Stimulated activated memory B cell treated with anti-CD40 and anti-IgM and Interleukin-4, amounts not matched to agents 10 μg/mL and 1 μg/mL and 100 μg/mL, for 72 hours (primary cell): ENCODE results near the gene CDH4.

Experiments
- ATAC-seq: fragments of 150-1000 bp; cut with Tn5 transposase; 2 replicates; pipeline ENCODE4 v1.10.0; 2021
- H3K27ac Mint-ChIP-seq: one replicate; pipeline ENCODE4 v1.8.0; 2022; ENCODE audit warnings: mild to moderate bottlenecking, mixed read lengths
- H3K27me3 Mint-ChIP-seq: one replicate; pipeline ENCODE4 v1.8.0; 2022; ENCODE audit warnings: mixed read lengths
- H3K36me3 Mint-ChIP-seq: one replicate; pipeline ENCODE4 v1.8.0; 2022; ENCODE audit warnings: mixed read lengths
- H3K4me1 Mint-ChIP-seq: one replicate; pipeline ENCODE4 v1.8.0; 2022; ENCODE audit warnings: mixed read lengths
- H3K4me3 Mint-ChIP-seq: one replicate; pipeline ENCODE4 v1.8.0; 2022; ENCODE audit warnings: mild to moderate bottlenecking, moderate library complexity, mixed read lengths
- H3K9me3 Mint-ChIP-seq: one replicate; pipeline ENCODE4 v1.8.0; 2022; ENCODE audit warnings: mixed read lengths

The CDH4 gene

GRCh38 chr20:61437280-61438206, 185.5 kb downstream of the CDH4 start:
- Mint-ChIP-seq H3K36me3 (no peaks in the 10 kb centered on the region), H3K9me3 (no peaks in the 10 kb centered on the region), H3K4me1 (no peaks in the 10 kb centered on the region), H3K27me3 (no peaks in the 10 kb centered on the region), H3K4me3 (no peak overlapping the region), H3K27ac (no peak overlapping the region)
- no peak for ATAC-seq

- no peak for ATAC-seq
- Mint-ChIP-seq H3K36me3 (no peaks in the 10 kb centered on the region), H3K9me3 (no peaks in the 10 kb centered on the region), H3K4me3 (no peak overlapping the region), H3K4me1 (no peaks in the 10 kb centered on the region), H3K27ac (no peak overlapping the region), H3K27me3 (no peaks in the 10 kb centered on the region)
These were observed 186.2 kb downstream of the CDH4 start for GRCh38 chr20:61438285-61438684.

GRCh38 chr20:61439251-61439650, 187.2 kb downstream of the CDH4 start:
- H3K4me3 Mint-ChIP-seq, result no peak overlapping the region
- no peak for ATAC-seq
- no peak overlapping the region for H3K27ac Mint-ChIP-seq
- H3K36me3 Mint-ChIP-seq, result no peaks in the 10 kb centered on the region
- no peaks in the 10 kb centered on the region for H3K4me1 Mint-ChIP-seq
- H3K27me3 Mint-ChIP-seq, result no peaks in the 10 kb centered on the region
- no peaks in the 10 kb centered on the region for H3K9me3 Mint-ChIP-seq

GRCh38 chr20:61440548-61441055, 188.5 kb downstream of the CDH4 start:
- Mint-ChIP-seq H3K9me3 (no peaks in the 10 kb centered on the region), H3K27me3 (no peaks in the 10 kb centered on the region), H3K36me3 (no peaks in the 10 kb centered on the region), H3K4me3 (no peak overlapping the region), H3K27ac (no peak overlapping the region), H3K4me1 (no peaks in the 10 kb centered on the region)
- no peak for ATAC-seq

GRCh38 chr20:61441537-61441936, 189.5 kb downstream of the CDH4 start:
- H3K4me3 Mint-ChIP-seq, result no peak overlapping the region
- H3K36me3 Mint-ChIP-seq, result no peaks in the 10 kb centered on the region
- no peaks in the 10 kb centered on the region for H3K27me3 Mint-ChIP-seq
- peak; percentile 27 for ATAC-seq
- H3K4me1 Mint-ChIP-seq, result no peaks in the 10 kb centered on the region
- H3K9me3 Mint-ChIP-seq, result no peaks in the 10 kb centered on the region
- H3K27ac Mint-ChIP-seq, result no peak overlapping the region

- H3K9me3 Mint-ChIP-seq, result no peaks in the 10 kb centered on the region
- no peaks in the 10 kb centered on the region for H3K4me1 Mint-ChIP-seq
- H3K4me3 Mint-ChIP-seq, result no peak overlapping the region
- H3K27me3 Mint-ChIP-seq, result no peaks in the 10 kb centered on the region
- no peak overlapping the region for H3K27ac Mint-ChIP-seq
- no peak for ATAC-seq
- H3K36me3 Mint-ChIP-seq, result no peaks in the 10 kb centered on the region
These were observed 190.1 kb downstream of the CDH4 start for GRCh38 chr20:61442075-61442670.

GRCh38 chr20:61442718-61443117, 190.7 kb downstream of the CDH4 start:
- Mint-ChIP-seq H3K4me3 (no peak overlapping the region), H3K4me1 (no peaks in the 10 kb centered on the region), H3K27ac (no peak overlapping the region), H3K36me3 (no peaks in the 10 kb centered on the region), H3K9me3 (no peaks in the 10 kb centered on the region), H3K27me3 (no peaks in the 10 kb centered on the region)
- no peak for ATAC-seq

- Mint-ChIP-seq H3K36me3 (no peaks in the 10 kb centered on the region), H3K4me1 (no peaks in the 10 kb centered on the region), H3K9me3 (no peaks in the 10 kb centered on the region)
These were observed 191.5 kb downstream of the CDH4 start for GRCh38 chr20:61443443-61444126.

GRCh38 chr20:61444637-61445036, 192.6 kb downstream of the CDH4 start:
- Mint-ChIP-seq H3K27ac (no peak overlapping the region), H3K27me3 (no peaks in the 10 kb centered on the region), H3K4me1 (no peaks in the 10 kb centered on the region), H3K36me3 (no peaks in the 10 kb centered on the region), H3K4me3 (no peak overlapping the region), H3K9me3 (no peaks in the 10 kb centered on the region)
- ATAC-seq, result no peak

More at GRCh38 chr20:61443443-61444126, 191.5 kb downstream of the CDH4 start:
- Mint-ChIP-seq H3K27me3 (no peaks in the 10 kb centered on the region), H3K4me3 (no peak overlapping the region), H3K27ac (no peak overlapping the region)
- ATAC-seq, result no peak

- Mint-ChIP-seq H3K4me1 (no peaks in the 10 kb centered on the region), H3K27me3 (no peaks in the 10 kb centered on the region), H3K9me3 (no peaks in the 10 kb centered on the region), H3K4me3 (no peak overlapping the region), H3K36me3 (no peaks in the 10 kb centered on the region), H3K27ac (no peak overlapping the region)
- ATAC-seq, result no peak
These were observed 193.1 kb downstream of the CDH4 start for GRCh38 chr20:61445138-61445537.

- Mint-ChIP-seq H3K27ac (no peak overlapping the region), H3K36me3 (no peaks in the 10 kb centered on the region), H3K4me3 (no peak overlapping the region), H3K9me3 (no peaks in the 10 kb centered on the region), H3K27me3 (no peaks in the 10 kb centered on the region), H3K4me1 (no peaks in the 10 kb centered on the region)
- ATAC-seq, result no peak
These were observed 193.7 kb downstream of the CDH4 start for GRCh38 chr20:61445741-61446140.

- Mint-ChIP-seq H3K9me3 (no peaks in the 10 kb centered on the region), H3K36me3 (no peaks in the 10 kb centered on the region), H3K27ac (no peak overlapping the region), H3K4me3 (no peak overlapping the region), H3K27me3 (no peaks in the 10 kb centered on the region), H3K4me1 (no peaks in the 10 kb centered on the region)
- ATAC-seq, result no peak
These were observed 195.9 kb downstream of the CDH4 start for GRCh38 chr20:61447952-61448351.

- Mint-ChIP-seq H3K9me3 (no peaks in the 10 kb centered on the region), H3K4me1 (no peaks in the 10 kb centered on the region), H3K27ac (no peak overlapping the region), H3K27me3 (no peaks in the 10 kb centered on the region), H3K4me3 (no peak overlapping the region), H3K36me3 (no peaks in the 10 kb centered on the region)
- ATAC-seq, result no peak
These were observed 196.3 kb downstream of the CDH4 start for GRCh38 chr20:61448386-61448785.

GRCh38 chr20:61449057-61449609, 197.1 kb downstream of the CDH4 start:
- no peak for ATAC-seq
- H3K4me1 Mint-ChIP-seq, result no peaks in the 10 kb centered on the region
- H3K27me3 Mint-ChIP-seq, result no peaks in the 10 kb centered on the region
- no peak overlapping the region for H3K4me3 Mint-ChIP-seq
- no peaks in the 10 kb centered on the region for H3K36me3 Mint-ChIP-seq
- H3K27ac Mint-ChIP-seq, result no peak overlapping the region
- H3K9me3 Mint-ChIP-seq, result no peaks in the 10 kb centered on the region

- Mint-ChIP-seq H3K4me3 (no peak overlapping the region), H3K9me3 (no peaks in the 10 kb centered on the region), H3K27ac (no peak overlapping the region), H3K27me3 (no peaks in the 10 kb centered on the region), H3K4me1 (no peaks in the 10 kb centered on the region), H3K36me3 (no peaks in the 10 kb centered on the region)
- no peak for ATAC-seq
These were observed 197.9 kb downstream of the CDH4 start for GRCh38 chr20:61449916-61450315.
